ENCODE data around the gene KIF17.

KIF17 gene

GRCh38 chr1:20616847-20617487, 100.8 kb downstream of the KIF17 start:
- DNase-seq: no peak

GRCh38 chr1:20615946-20616846, 101.6 kb downstream of the KIF17 start:
- DNase-seq: no peak

GRCh38 chr1:20614131-20614579, 103.7 kb downstream of the KIF17 start:
- no peak for DNase-seq
